OCI-LY3 (cell line): ENCODE measurements around the gene DPYD.

Experiments
- H2AFZ ChIP-seq: fragments of 200-600, 300-600 bp; shearing (Covaris generic); 2 replicates; pipeline ENCODE4 v1.6.0; 2014; ENCODE audit warnings: antibody characterized with exemption, low read depth, low read length
- H3K27ac ChIP-seq: fragments of 200-600, 300-600 bp; sonication (generic); 2 replicates; pipeline ENCODE4 v1.5.1; 2014; ENCODE audit warnings: mild to moderate bottlenecking, low read length, moderate library complexity, mixed read lengths
- H3K27me3 ChIP-seq: fragments of 200-600, 300-600 bp; sonication (generic); 2 replicates; pipeline ENCODE4 v1.6.1; 2014; ENCODE audit warnings: low read depth, low read length, mixed read lengths
- H3K36me3 ChIP-seq: fragments of 200-600, 300-600 bp; sonication (generic); replicated peaks from 2 replicates; pipeline ENCODE3; 2014; ENCODE audit warnings: low read depth, low read length, mixed read lengths
- H3K4me1 ChIP-seq: fragments of 300-600, 200-600 bp; sonication (generic); 2 replicates; pipeline ENCODE4 v1.6.1; 2014; ENCODE audit warnings: low read length, mixed read lengths
- H3K4me2 ChIP-seq: fragments of 200-600, 300-600 bp; sonication (generic); 2 replicates; pipeline ENCODE4 v1.6.1; 2014; ENCODE audit warnings: low read length, mixed read lengths
- H3K4me3 ChIP-seq: fragments of 300-600, 200-600 bp; sonication (generic); 2 replicates; pipeline ENCODE4 v1.5.1; 2014; ENCODE audit warnings: antibody characterized with exemption, mild to moderate bottlenecking, low read length, moderate library complexity
- H3K79me2 ChIP-seq: fragments of 300-600, 200-600 bp; shearing (Covaris generic); 2 replicates; pipeline ENCODE4 v1.6.1; 2014; ENCODE audit warnings: mild to moderate bottlenecking, low read length, mixed read lengths
- H3K9ac ChIP-seq: fragments of 300-600, 200-600 bp; shearing (Covaris generic); 2 replicates; pipeline ENCODE4 v1.6.0; 2014; ENCODE audit warnings: mild to moderate bottlenecking, low read length, moderate library complexity
- H3K9me3 ChIP-seq: fragments of 200-600, 300-600 bp; shearing (Covaris generic); 2 replicates; pipeline ENCODE4 v1.6.1; 2014; ENCODE audit warnings: low read length, mixed read lengths; ENCODE audit not compliant: insufficient read depth
- H4K20me1 ChIP-seq: fragments of 200-600, 300-600 bp; sonication (generic); 2 replicates; pipeline ENCODE4 v1.6.1; 2016; ENCODE audit warnings: low read length, mixed read lengths; ENCODE audit not compliant: insufficient read depth
- EZH2phosphoT487 ChIP-seq: fragments of 200-600 bp; shearing (Covaris generic); IDR thresholded peaks from 2 replicates; pipeline ENCODE4 v1.6.1; 2018; ENCODE audit warnings: antibody characterized with exemption, mixed run types, low read depth
- TF ChIP-seq, protein P1 (sequence below): fragments of 200-600, 300-600 bp; sonication (generic); IDR thresholded peaks from 2 replicates; pipeline ENCODE4 v1.5.1; 2014; ENCODE audit warnings: antibody characterized with exemption, low read length, low read depth

DPYD gene

GRCh38 chr1:97506368-97506767 lies 414.5 kb downstream of the DPYD start:
- peak overlapping the region; percentile 51 for H3K27ac ChIP-seq
- TF ChIP-seq EZH2phosphoT487 = no peak
- TF ChIP-seq, protein P1, sequence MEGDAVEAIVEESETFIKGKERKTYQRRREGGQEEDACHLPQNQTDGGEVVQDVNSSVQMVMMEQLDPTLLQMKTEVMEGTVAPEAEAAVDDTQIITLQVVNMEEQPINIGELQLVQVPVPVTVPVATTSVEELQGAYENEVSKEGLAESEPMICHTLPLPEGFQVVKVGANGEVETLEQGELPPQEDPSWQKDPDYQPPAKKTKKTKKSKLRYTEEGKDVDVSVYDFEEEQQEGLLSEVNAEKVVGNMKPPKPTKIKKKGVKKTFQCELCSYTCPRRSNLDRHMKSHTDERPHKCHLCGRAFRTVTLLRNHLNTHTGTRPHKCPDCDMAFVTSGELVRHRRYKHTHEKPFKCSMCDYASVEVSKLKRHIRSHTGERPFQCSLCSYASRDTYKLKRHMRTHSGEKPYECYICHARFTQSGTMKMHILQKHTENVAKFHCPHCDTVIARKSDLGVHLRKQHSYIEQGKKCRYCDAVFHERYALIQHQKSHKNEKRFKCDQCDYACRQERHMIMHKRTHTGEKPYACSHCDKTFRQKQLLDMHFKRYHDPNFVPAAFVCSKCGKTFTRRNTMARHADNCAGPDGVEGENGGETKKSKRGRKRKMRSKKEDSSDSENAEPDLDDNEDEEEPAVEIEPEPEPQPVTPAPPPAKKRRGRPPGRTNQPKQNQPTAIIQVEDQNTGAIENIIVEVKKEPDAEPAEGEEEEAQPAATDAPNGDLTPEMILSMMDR = no peak
- no peaks in the 10 kb centered on the region for H4K20me1 ChIP-seq
- no peaks in the 10 kb centered on the region for H3K79me2 ChIP-seq
- H3K36me3 ChIP-seq = no peaks in the 10 kb centered on the region
- H3K9ac ChIP-seq = no peak overlapping the region
- peak overlapping the region; percentile 16; the same call in 1 of the 2 replicates for H3K4me3 ChIP-seq
- H3K9me3 ChIP-seq = no peaks in the 10 kb centered on the region
- H3K27me3 ChIP-seq = no peaks in the 10 kb centered on the region
- no peak overlapping the region for H2AFZ ChIP-seq
- H3K4me1 ChIP-seq = peaks cover 22% of the 10 kb centered on the region
- H3K4me2 ChIP-seq = peak overlapping the region; percentile 54

DNA sequence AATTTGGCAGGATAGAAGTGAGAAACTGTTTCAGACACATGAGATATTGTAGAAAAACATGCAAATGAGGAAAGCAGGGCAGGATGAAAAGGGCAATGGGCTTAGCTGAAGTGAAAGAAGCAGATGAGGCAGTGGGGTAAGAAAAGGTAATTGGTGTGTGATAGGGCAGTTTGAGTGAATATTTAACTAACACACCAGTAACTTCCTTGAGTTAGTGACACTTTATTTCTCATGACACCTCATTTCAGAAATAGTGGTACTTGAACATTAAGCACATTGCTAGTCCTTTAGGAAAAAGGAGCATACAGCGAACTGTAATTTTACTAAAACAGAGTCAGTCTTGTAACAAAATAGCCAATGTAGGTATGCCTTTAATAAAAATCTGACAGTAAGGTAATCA lies 415.0 kb downstream of the DPYD start:
- Histone ChIP-seq H3K4me1 (peaks cover 22% of the 10 kb centered on the region), H3K9me3 (no peaks in the 10 kb centered on the region), H3K4me3 (peak overlapping the region; percentile 18; the same call in 1 of the 2 replicates)

GRCh38 chr1:97505289-97505688 lies 415.5 kb downstream of the DPYD start:
- H3K27me3 ChIP-seq = no peaks in the 10 kb centered on the region
- no peaks in the 10 kb centered on the region for H4K20me1 ChIP-seq
- no peak overlapping the region for H2AFZ ChIP-seq
- peak overlapping the region; percentile 18; the same call in 1 of the 2 replicates for H3K4me3 ChIP-seq
- H3K36me3 ChIP-seq = no peaks in the 10 kb centered on the region
- H3K9ac ChIP-seq = no peak overlapping the region
- no peaks in the 10 kb centered on the region for H3K9me3 ChIP-seq
- H3K79me2 ChIP-seq = no peaks in the 10 kb centered on the region
- TF ChIP-seq EZH2phosphoT487 = no peak
- TF ChIP-seq, protein P1 = no peak
- peaks cover 22% of the 10 kb centered on the region for H3K4me1 ChIP-seq
- H3K27ac ChIP-seq = peak overlapping the region; percentile 77
- H3K4me2 ChIP-seq = peak overlapping the region; percentile 54

More for the DNA sequence above, 415.0 kb downstream of the DPYD start:
- H3K4me2 ChIP-seq = peak overlapping the region; percentile 54
- H3K27ac ChIP-seq = peak overlapping the region; percentile 77
- H3K79me2 ChIP-seq = no peaks in the 10 kb centered on the region
- H2AFZ ChIP-seq = no peak overlapping the region
- H3K27me3 ChIP-seq = no peaks in the 10 kb centered on the region
- no peak overlapping the region for H3K9ac ChIP-seq
- no peaks in the 10 kb centered on the region for H4K20me1 ChIP-seq
- TF ChIP-seq EZH2phosphoT487 = no peak
- TF ChIP-seq, protein P1 = no peak
- H3K36me3 ChIP-seq = no peaks in the 10 kb centered on the region

- no peak overlapping the region for H3K9ac ChIP-seq
- H2AFZ ChIP-seq = no peak overlapping the region
- H3K9me3 ChIP-seq = no peaks in the 10 kb centered on the region
- TF ChIP-seq, protein P1 = no peak
- no peak for TF ChIP-seq EZH2phosphoT487
- no peaks in the 10 kb centered on the region for H3K36me3 ChIP-seq
- no peaks in the 10 kb centered on the region for H4K20me1 ChIP-seq
- H3K4me2 ChIP-seq = no peak overlapping the region
- H3K27ac ChIP-seq = no peak overlapping the region
- no peaks in the 10 kb centered on the region for H3K79me2 ChIP-seq
- peaks cover 22% of the 10 kb centered on the region for H3K4me1 ChIP-seq
- H3K27me3 ChIP-seq = no peaks in the 10 kb centered on the region
- H3K4me3 ChIP-seq = no peak overlapping the region
Measured at GRCh38 chr1:97502360-97502759, 418.5 kb downstream of the DPYD start.
